Left renal cortex interstitium (tissue), 4 donors: ENCODE measurements around the gene GTF2IRD1. TPM values are rescaled to one million over a fixed set of nuclear protein-coding genes. Genes with fewer than 3 reads are reported as not detected.

Experiments used
- DNase-seq, 4 donors: peaks; one replicate each; pipeline ENCODE4 v3.0.0-alpha.2; 2013; ENCODE audit warnings: low read depth in 4 of 4, low spot score in 2 of 4, missing footprints in 1 of 4
- polyA plus RNA-seq, 4 donors: library from polyadenylated mRNA; unstranded; fragments of 120-200 nt; gene quantifications; one replicate each; pipeline ENCODE4 v1.2.1, GENCODE V29; 2013; ENCODE audit not compliant: insufficient read length in 4 of 4

The GTF2IRD1 gene
- polyA plus RNA-seq, 4 donors, result 50.3 to 62.1 (median 55.4) TPM

GRCh38 chr7:74583630-74584029 lies 129.9 kb downstream of the GTF2IRD1 start:
- DNase-seq, result no peak

- DNase-seq, result no peak
Observed at GRCh38 chr7:74584160-74584954, 130.7 kb downstream of the GTF2IRD1 start.

- DNase-seq, result no peak
Observed at GRCh38 chr7:74585844-74586243, 132.1 kb downstream of the GTF2IRD1 start.

- no peak for DNase-seq
Observed at GRCh38 chr7:74586258-74587175, 132.8 kb downstream of the GTF2IRD1 start.

GRCh38 chr7:74587435-74588126 lies 133.9 kb downstream of the GTF2IRD1 start:
- peak; percentile 74 to 87 (median 81) for DNase-seq

- no peak for DNase-seq
Observed at GRCh38 chr7:74590813-74591212, 137.1 kb downstream of the GTF2IRD1 start.

- no peak for DNase-seq
Observed at GRCh38 chr7:74598558-74598957, 144.9 kb downstream of the GTF2IRD1 start.

GRCh38 chr7:74599244-74599643 lies 145.5 kb downstream of the GTF2IRD1 start:
- DNase-seq, result no peak

- no peak for DNase-seq
Observed at GRCh38 chr7:74604326-74605020, 150.8 kb downstream of the GTF2IRD1 start.

GRCh38 chr7:74606101-74606908 lies 152.6 kb downstream of the GTF2IRD1 start:
- no peak for DNase-seq

- no peak for DNase-seq
Observed at GRCh38 chr7:74606909-74607510, 153.3 kb downstream of the GTF2IRD1 start.

GRCh38 chr7:74612015-74612829 lies 158.5 kb downstream of the GTF2IRD1 start:
- no peak for DNase-seq

- no peak for DNase-seq
Observed at GRCh38 chr7:74615933-74616780, 162.5 kb downstream of the GTF2IRD1 start.

- DNase-seq, result no peak
Observed at GRCh38 chr7:74617180-74617744, 163.6 kb downstream of the GTF2IRD1 start.

GRCh38 chr7:74619235-74619860 lies 165.6 kb downstream of the GTF2IRD1 start:
- DNase-seq, result no peak

GRCh38 chr7:74622228-74622749 lies 168.6 kb downstream of the GTF2IRD1 start:
- no peak for DNase-seq
